NCI-H1694 treated with DMSO at 0.1 percent for 48 hours (cell line): Measurements from ENCODE around the gene CKAP5.
A peak's percentile ranks its signal among the peaks of the same experiment; 100 is the strongest.
"Not testable (repeated sequence)": the region's sequence is repeated elsewhere in the genome, so short reads cannot be mapped to it uniquely, and the experiment has no call there.

Experiments used
- DNase-seq: peaks from one replicate; lab custom pipeline; 2025; lab: John Stamatoyannopoulos, UW

CKAP5 gene

GRCh38 chr11:46726206-46726862 is 119.7 kb downstream of the CKAP5 start:
- DNase-seq, result no peak

DNA sequence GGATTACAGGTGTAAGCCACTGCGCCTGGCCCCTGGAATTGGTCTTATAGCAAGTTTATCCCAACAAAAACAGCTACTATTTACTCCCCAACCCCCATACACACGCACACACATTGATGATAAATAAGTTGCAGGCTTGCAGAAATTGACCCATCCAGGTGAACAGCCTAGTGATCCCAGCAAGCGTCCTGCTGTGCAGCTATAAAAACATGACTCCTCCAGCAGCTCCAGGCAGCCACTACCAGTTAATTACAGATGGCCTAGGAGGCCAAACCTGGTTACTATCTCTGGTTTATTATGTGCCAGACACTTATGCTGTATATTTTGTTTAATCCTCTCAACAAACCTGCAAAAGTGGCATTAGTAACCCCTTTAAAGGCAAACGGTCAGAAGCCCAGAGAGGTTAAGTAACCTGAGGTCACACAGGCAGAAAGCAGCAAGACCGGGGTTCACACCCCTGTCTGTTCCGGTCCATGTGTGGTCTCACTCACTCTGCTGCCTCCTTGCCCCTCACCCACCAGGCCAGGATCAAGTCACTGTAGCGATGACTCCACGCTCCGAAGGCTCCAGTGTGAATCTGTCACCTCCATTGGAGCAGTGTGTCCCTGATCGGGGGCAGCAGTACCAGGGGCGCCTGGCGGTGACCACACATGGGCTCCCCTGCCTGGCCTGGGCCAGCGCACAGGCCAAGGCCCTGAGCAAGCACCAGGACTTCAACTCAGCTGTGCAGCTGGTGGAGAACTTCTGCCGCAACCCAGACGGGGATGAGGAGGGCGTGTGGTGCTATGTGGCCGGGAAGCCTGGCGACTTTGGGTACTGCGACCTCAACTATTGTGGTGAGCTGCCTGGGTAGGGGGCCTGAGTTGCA is 120.5 kb downstream of the CKAP5 start:
- no peak for DNase-seq

- no peak for DNase-seq
Measured at GRCh38 chr11:46724088-46724487, 122.0 kb downstream of the CKAP5 start.

DNA sequence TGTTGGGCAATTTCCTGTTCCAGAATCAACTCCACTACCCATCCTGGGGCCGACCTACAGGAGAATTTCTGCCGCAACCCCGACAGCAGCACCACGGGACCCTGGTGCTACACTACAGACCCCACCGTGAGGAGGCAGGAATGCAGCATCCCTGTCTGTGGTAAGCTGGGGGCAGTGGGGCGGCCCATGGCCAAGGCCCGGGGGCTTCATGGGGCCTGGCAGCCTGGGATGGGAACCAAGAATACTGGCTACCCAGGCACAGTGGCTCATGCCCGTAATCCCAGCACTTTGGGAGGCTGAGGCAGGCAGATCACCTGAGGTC is 122.8 kb downstream of the CKAP5 start:
- no peak for DNase-seq

- no peak for DNase-seq
Measured at GRCh38 chr11:46722566-46723358, 123.3 kb downstream of the CKAP5 start.

GRCh38 chr11:46721286-46721685 is 124.8 kb downstream of the CKAP5 start:
- DNase-seq, result no peak

DNA sequence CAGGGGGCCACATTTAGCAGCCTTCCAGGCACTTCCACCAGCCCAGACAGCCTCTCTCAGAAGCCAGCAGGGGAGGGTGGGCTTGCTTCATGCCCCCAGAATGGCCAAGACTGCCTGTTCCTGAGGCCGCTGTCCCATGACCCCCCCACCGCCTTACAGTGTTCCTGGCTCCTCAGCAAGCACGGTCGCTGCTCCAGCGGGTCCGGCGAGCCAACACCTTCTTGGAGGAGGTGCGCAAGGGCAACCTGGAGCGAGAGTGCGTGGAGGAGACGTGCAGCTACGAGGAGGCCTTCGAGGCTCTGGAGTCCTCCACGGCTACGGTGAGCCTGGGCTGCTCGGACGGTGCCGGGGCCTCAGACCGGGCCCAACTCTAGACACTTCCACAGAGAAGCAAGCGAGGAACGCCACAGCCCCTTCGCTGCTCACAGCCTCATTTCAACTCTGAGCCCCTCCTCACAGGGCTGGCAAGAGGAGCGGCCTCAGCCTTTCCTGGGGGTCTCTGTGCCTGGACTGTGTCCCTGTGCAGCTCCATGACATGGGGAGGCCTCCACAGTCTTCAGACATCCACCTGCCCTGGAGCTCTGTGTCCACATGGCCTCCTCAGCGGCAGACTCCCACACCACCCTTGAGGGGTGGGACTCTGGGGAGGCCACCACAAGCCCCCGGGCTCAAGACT is 126.4 kb downstream of the CKAP5 start:
- DNase-seq, result no peak

DNA sequence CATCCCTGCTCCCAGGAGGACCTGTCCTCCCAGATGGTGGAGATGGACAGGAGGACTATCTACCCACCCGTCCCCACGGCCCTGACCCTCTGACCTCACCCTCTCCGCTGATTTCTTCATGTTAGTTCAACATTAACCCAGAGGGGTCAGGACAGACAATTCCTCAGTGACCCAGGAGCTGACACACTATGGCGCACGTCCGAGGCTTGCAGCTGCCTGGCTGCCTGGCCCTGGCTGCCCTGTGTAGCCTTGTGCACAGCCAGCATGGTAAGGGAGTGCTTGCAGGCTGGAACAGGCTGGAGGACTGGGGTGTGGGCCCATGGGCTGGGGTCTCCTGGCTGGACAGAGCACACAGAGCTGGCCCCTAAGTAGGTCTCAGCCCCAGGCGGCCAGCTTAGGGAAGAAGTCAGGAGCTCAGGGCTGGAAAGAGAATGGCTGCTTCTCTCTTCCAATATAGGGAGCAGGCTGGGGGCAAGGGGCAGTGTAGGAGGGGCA is 127.0 kb downstream of the CKAP5 start, which contains the start of gene F2:
F2 (plus strand) TSS at position 166 of the 495 bp plus-strand sequence; CDS start at position 189, 23 bp downstream.
- DNase-seq, result no peak

DNA sequence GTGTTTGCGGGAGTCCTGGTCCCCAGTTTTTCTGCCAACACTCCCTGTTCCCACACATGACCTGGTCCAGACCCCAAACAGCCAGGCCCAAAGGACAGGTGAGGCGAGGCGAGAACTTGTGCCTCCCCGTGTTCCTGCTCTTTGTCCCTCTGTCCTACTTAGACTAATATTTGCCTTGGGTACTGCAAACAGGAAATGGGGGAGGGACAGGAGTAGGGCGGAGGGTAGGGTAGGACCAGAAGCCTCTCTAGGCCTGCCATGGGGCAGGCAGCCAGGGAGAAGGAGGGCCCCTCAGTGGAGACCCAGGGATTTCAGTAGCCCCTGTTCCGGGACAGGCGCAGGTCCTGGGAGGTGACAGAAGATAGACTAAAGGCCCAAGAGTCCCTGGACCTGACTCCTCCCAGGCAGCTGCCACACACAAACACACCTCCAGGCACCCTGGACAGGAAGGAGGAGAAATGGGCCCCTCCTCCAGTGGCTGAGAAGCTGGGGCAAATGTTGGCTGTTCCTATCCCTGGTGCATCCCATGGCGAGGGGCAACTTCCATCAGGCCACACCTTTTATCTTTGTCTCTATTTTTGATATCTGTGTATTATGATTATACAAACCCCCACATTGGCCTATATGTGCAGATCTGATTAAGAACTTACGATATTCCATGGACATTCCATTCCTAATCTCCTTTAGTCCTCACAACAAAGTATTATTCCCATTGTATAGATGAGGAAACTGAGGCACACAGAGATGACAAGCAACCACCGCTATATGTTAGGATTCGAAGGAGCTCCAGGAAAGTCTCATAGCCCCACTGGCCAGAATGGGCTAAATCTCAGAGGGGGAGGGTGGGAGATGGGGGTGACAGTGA is 127.7 kb downstream of the CKAP5 start:
- no peak for DNase-seq

GRCh38 chr11:46717825-46718154 is 128.3 kb downstream of the CKAP5 start:
- not testable (repeated sequence) for DNase-seq

DNA sequence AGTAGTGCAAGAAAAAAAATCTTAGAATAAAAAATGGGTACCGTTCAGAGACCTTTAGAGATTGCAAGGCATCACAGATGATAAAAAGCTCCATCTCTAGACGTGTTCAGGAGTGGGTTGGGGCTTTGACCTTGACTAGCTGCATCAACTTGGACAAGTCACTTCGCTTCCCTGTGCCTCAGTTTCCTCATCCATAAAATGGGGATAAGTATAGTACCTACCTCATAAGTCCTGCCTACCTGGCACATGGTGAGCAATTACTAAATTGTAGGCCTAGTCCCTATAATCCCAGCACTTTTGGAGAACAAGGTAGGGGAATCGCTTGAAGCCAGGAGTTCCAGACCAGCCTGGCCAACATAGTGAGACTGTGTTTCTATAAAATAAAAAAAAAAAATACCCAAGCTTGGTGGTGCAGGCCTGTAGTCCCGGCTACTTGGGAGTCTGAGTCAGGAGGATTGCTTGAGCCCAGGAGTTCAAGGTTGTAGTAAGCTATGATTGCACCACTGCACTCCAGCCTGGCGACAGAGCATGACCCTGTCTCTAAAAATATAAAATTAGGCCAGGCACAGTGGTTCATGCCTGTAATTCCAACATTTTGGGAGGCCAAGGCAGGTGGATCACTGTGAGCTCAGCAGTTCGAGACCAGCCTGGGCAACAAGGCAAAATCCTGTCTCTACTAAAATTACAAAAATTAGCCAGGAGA is 133.1 kb downstream of the CKAP5 start:
- no peak for DNase-seq

DNA sequence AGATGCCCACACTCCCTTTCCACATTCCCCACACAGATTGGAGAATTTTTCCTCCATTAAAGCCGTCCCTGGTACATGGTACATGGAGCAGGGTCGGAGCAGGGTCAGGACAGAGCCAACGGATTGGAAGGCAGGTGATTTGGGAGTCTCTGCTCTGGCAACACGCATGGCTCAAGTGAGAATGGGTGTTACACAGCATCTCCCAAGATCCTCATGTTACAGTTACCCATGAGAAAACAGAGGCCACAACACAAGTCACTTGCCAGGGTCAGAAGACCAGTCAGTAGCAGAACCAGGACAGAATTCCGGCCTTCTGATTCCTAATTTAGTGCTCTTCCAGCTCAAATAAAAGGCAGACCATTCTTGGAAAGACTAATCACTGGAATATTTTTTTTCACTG is 134.8 kb downstream of the CKAP5 start:
- no peak for DNase-seq

DNA sequence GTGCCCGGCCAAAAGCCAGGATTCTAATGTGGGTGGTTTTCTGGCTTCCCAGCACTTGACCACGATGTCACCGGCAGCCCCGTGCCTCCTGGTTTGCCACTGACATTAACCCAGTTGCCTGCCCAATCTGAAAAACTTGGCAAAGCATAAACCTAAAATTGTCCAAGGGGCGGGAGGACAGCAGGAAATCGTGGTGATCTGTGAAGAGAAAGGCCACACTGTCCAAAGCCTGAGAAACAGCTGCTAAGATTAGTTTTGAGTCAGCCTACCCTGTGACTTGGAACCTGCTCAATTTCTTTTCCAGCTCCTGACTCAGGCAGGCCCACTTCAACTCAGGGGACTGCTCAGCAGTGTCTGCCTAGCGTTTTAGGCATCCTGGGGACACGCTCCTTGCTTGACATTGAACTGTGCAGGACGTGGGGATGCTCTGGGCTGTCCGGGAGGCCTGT is 135.2 kb downstream of the CKAP5 start:
- no peak for DNase-seq

GRCh38 chr11:46709351-46709750 is 136.7 kb downstream of the CKAP5 start:
- DNase-seq, result not testable (repeated sequence)

GRCh38 chr11:46706886-46707285 is 139.2 kb downstream of the CKAP5 start:
- DNase-seq, result no peak

GRCh38 chr11:46705070-46705688 is 140.9 kb downstream of the CKAP5 start:
- DNase-seq, result no peak

DNA sequence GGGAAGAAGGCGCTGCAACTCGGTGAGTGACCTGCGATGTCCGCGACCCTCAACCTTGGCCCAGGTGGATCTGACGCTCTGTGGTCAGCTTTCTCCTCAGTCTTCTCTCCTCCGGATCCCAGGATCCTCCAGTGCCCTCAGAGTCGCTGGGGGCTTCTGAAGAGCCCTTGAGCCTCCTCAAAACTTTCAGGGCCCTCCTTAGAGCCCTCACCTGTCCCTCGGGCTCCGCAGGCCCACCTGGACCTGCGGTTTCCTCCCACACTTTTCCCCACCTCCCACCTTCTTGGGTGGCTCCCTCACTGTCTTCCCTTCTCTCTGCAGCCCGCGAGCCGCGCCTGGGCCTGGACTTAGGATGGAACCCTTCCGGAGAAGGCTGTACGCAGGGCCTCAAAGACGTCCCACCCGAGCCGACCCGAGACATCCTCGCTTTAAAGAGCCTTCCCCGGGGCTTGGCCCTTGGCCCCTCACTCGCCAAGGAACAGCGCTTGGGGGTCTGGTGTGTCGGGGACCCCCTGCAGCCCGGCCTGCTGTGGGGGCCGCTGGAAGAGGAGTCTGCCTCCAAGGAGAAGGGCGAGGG is 144.9 kb downstream of the CKAP5 start:
- no peak for DNase-seq

DNA sequence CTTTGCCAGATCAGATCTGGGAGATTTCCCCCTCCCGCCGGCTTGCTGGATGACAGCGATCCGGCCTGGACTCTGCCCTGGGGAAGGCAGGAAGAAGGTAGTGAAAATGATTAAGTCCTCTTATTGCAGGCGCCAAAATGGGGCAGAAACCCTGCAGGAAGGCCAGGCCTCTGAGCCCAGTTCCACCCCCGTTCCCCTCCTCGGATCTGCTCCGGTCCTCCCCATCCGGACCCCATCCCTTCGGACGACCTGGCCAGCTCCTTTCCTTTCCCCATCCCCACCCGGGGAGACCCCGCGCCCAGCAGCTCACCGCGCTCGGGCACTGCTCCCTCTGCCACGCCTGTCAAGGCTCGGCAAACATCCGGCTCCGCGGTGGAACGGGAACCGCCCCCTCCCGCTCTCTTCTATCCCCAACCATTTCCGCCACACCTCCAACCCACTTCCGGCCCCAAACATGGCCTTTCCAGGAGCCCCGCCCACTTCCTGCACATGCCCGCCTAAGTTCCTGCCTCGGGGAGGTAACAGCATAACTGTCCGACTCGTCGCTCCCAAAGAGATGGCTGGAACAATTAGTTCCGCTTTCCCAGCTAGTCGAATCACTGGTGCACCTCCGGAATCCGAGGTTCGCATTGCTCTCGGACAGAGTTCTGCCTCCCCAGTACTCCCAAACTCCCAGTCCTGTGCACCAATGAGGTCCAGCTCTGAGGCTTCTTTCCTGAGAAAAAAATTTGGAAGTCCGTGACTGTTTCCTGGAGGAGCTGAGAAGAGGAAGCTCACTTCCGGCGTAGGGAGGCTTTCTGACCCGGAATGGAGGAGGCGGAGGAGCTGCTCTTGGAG is 145.6 kb downstream of the CKAP5 start, which contains the start of the genes ARHGAP1 and ZNF408:
ARHGAP1 (minus strand) TSS at position 379 of the 837 bp plus-strand sequence. CDS start 4,512 bp downstream, outside the sequence.
ZNF408 (plus strand) TSS at position 791 of the 837 bp plus-strand sequence; CDS start at position 808, 17 bp downstream.
- peak; percentile 94 for DNase-seq
